22Rv1 (cell line): ENCODE results near the gene FIBIN.

Experiments used
- ZFX ChIP-seq: fragments of 450-650 bp; IDR thresholded peaks from 2 replicates; pipeline ENCODE4 v1.6.1; 2017; ENCODE audit warnings: antibody characterized with exemption, borderline replicate concordance
- TF ChIP-seq, protein P1 (sequence below): fragments of 450-650 bp; IDR thresholded peaks from 2 replicates; pipeline ENCODE4 v1.5.1; 2017; ENCODE audit warnings: mild to moderate bottlenecking

DNA sequence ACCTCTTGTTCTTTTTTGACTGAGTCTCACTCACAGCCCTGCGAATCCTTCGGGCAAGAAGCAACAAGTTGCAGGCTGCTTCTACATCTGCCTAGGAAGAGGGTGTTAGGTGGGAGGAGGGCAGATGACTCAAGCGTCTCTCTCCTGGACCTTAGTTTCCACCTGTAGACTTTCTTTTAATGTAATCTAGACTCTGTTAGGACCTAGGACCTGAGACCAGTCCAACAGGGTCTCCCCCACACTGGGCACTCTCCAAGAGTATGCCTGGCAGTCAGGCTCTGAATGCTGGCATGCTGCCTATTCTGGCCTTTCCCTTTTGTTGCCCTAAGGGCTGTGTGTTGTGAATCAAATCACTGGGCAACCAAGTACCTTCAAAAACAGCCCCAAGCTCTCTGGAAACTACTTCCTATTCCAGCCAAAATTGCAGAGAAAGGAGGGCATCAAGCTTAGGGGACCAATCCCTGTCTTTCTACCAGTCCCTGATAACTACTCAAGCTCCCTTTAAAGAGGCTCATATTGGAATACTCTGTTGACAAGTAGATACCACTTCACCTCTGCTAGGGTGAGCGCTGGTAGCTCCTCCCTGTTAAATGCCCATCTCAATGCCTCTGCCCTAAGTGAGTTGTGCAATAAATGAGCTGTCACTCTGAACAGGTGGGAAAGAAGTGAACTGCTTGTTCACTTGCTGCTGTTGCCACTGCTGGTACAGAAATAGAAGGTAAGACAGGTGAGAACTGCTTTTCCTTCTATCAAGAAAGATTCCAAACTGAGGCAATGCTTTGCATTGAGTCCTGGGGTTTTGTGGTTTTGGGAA, 46.6 kb downstream of the FIBIN start, which contains the start of gene BBOX1:
- TF ChIP-seq, protein P1, sequence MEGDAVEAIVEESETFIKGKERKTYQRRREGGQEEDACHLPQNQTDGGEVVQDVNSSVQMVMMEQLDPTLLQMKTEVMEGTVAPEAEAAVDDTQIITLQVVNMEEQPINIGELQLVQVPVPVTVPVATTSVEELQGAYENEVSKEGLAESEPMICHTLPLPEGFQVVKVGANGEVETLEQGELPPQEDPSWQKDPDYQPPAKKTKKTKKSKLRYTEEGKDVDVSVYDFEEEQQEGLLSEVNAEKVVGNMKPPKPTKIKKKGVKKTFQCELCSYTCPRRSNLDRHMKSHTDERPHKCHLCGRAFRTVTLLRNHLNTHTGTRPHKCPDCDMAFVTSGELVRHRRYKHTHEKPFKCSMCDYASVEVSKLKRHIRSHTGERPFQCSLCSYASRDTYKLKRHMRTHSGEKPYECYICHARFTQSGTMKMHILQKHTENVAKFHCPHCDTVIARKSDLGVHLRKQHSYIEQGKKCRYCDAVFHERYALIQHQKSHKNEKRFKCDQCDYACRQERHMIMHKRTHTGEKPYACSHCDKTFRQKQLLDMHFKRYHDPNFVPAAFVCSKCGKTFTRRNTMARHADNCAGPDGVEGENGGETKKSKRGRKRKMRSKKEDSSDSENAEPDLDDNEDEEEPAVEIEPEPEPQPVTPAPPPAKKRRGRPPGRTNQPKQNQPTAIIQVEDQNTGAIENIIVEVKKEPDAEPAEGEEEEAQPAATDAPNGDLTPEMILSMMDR: no peak
- no peak for TF ChIP-seq ZFX
